ENCODE results near the gene MPP3. TPM values are rescaled to one million over a fixed set of nuclear protein-coding genes. Genes with fewer than 3 reads are reported as not detected.

The MPP3 gene
- total and polyA plus RNA-seq, 3 donors from 2014 or later: 5.9 to 18.2 (median 16.7) TPM

GRCh38 chr17:43830510-43831140 is 2.3 kb downstream of the MPP3 start:
- no peak for TF ChIP-seq CTCF (IDR thresholded peaks at IDR 0.05)
- TF ChIP-seq POLR2A (IDR thresholded peaks at IDR 0.05): no peak
- DNase-seq: no peak
- WGBS, 2 donors: 91 to 93% methylated on average over 7 of the region's 7 CpGs
- Histone ChIP-seq H3K27ac (no peak overlapping the region), H3K4me1 (peaks cover 5% of the 10 kb centered on the region), H3K27me3 (no peaks in the 10 kb centered on the region), H3K9me3 (no peaks in the 10 kb centered on the region), H3K4me3 (no peak overlapping the region), H3K36me3 (ENCODE audit: low read depth, missing control alignments) (no peaks in the 10 kb centered on the region)
- intact Hi-C loops (cut with DNase I; ENCODE audit: low total_unique reads): no loop called here

- Histone ChIP-seq H3K27ac (no peak overlapping the region), H3K27me3 (no peaks in the 10 kb centered on the region), H3K4me1 (peaks cover 5% of the 10 kb centered on the region), H3K4me3 (no peak overlapping the region), H3K9me3 (no peaks in the 10 kb centered on the region), H3K36me3 (ENCODE audit: low read depth, missing control alignments) (no peaks in the 10 kb centered on the region)
- no peak for DNase-seq
- WGBS, 2 donors: 89 to 98% methylated on average over 3 to 14 of the region's 14 CpGs
- TF ChIP-seq CTCF (IDR thresholded peaks at IDR 0.05): no peak
- TF ChIP-seq POLR2A (IDR thresholded peaks at IDR 0.05): no peak
- intact Hi-C loops (cut with DNase I; ENCODE audit: low total_unique reads): no loop called here
These were observed 3.2 kb downstream of the MPP3 start for GRCh38 chr17:43829738-43830137.

- H3K27me3 ChIP-seq: no peaks in the 10 kb centered on the region
- 95 to 97% methylated on average over 9 of the region's 9 CpGs for WGBS, 2 donors
- H3K4me1 ChIP-seq: no peaks in the 10 kb centered on the region
- H3K9me3 ChIP-seq: no peaks in the 10 kb centered on the region
- no peak overlapping the region for H3K27ac ChIP-seq
- intact Hi-C loops (cut with DNase I; ENCODE audit: low total_unique reads): no loop called here
- no peaks in the 10 kb centered on the region for H3K36me3 ChIP-seq (ENCODE audit: low read depth, missing control alignments)
- H3K4me3 ChIP-seq: no peak overlapping the region
- DNase-seq: no peak
- TF ChIP-seq POLR2A (IDR thresholded peaks at IDR 0.05): no peak
- TF ChIP-seq CTCF (IDR thresholded peaks at IDR 0.05): no peak
These were observed 5.3 kb downstream of the MPP3 start for GRCh38 chr17:43827596-43827995.

- H3K9me3 ChIP-seq: no peaks in the 10 kb centered on the region
- no peaks in the 10 kb centered on the region for H3K27me3 ChIP-seq
- H3K4me3 ChIP-seq: no peak overlapping the region
- H3K4me1 ChIP-seq: no peaks in the 10 kb centered on the region
- TF ChIP-seq POLR2A (IDR thresholded peaks at IDR 0.05): no peak
- TF ChIP-seq CTCF (IDR thresholded peaks at IDR 0.05): no peak
- H3K27ac ChIP-seq: no peak overlapping the region
- 93 to 97% methylated on average over 7 of the region's 7 CpGs for WGBS, 2 donors
- no peak for DNase-seq
- intact Hi-C loops (cut with DNase I; ENCODE audit: low total_unique reads): no loop called here
- no peaks in the 10 kb centered on the region for H3K36me3 ChIP-seq (ENCODE audit: low read depth, missing control alignments)
These were observed 6.7 kb downstream of the MPP3 start for GRCh38 chr17:43826206-43826605.

GRCh38 chr17:43825567-43825966 is 7.4 kb downstream of the MPP3 start:
- Histone ChIP-seq H3K36me3 (ENCODE audit: low read depth, missing control alignments) (no peaks in the 10 kb centered on the region), H3K27ac (no peak overlapping the region), H3K4me1 (no peaks in the 10 kb centered on the region), H3K27me3 (no peaks in the 10 kb centered on the region), H3K4me3 (no peak overlapping the region), H3K9me3 (no peaks in the 10 kb centered on the region)
- 96 to 100% methylated on average over 1 to 12 of the region's 12 CpGs for WGBS, 2 donors
- no peak for DNase-seq
- TF ChIP-seq CTCF (IDR thresholded peaks at IDR 0.05): no peak
- TF ChIP-seq POLR2A (IDR thresholded peaks at IDR 0.05): no peak
- intact Hi-C loops (cut with DNase I; ENCODE audit: low total_unique reads): no loop called here

All from testis (tissue), 3 donors.